HCT116 (cell line): ENCODE results near the gene C6orf62. TPM values are rescaled to one million over a fixed set of nuclear protein-coding genes. Genes with fewer than 3 reads are reported as not detected.
"Not testable (repeated sequence)": the region's sequence is repeated elsewhere in the genome, so short reads cannot be mapped to it uniquely, and the experiment has no call there.

Experiments
- ATAC-seq: fragments of 200-7000 bp; cut with Tn5 transposase; 2 replicates; pipeline ENCODE4 v1.9.1; 2020; ENCODE audit warnings: mild to moderate bottlenecking, moderate library complexity
- BruUV-seq: library from RNA; stranded (reverse); fragments of 400-500 nt; replicated peaks from 2 replicates; lab custom pipeline; 2021; lab: Mats Ljungman, UMichigan
- CTCF ChIA-PET: fragments of 300-600 bp; sonication (Branson Sonifier 250); formaldehyde crosslinking; loops from one replicate; lab custom pipeline; 2021; ENCODE audit warnings: antibody characterized with exemption; lab: Charles Lee
- POLR2A ChIA-PET: fragments of 300-600, 350-600 bp; sonication (Branson Sonifier 250); formaldehyde crosslinking; loops from one replicate; lab custom pipeline; 2021; ENCODE audit warnings: antibody characterized with exemption; lab: Charles Lee
- RAD21 ChIA-PET, 2 experiments: fragments of 300-600 bp; sonication (Branson Sonifier 250); formaldehyde crosslinking; loops; one replicate each; lab custom pipeline; 2023; ENCODE audit warnings: low total read pairs in 2 of 2; ENCODE audit not compliant: uncharacterized antibody in 2 of 2, unreplicated experiment in 2 of 2, low non-redundant PET in 1 of 2; lab: Charles Lee
- DNase-seq: peaks from one replicate; pipeline ENCODE4 v3.0.0-alpha.2; 2010; ENCODE audit warnings: low read depth, low spot score
- H2AFZ ChIP-seq: fragments of 200-600 bp; shearing (Covaris generic), sonication (generic); 2 replicates; pipeline ENCODE4 v1.6.1; 2017; ENCODE audit warnings: low read depth, mixed run types, mixed read lengths, antibody characterized with exemption, low read length; ENCODE audit not compliant: poor library complexity, severe bottlenecking
- H3K27ac ChIP-seq: 2 replicates; pipeline ENCODE4 v1.5.1; 2012; ENCODE audit warnings: low read depth, low read length
- H3K27me3 ChIP-seq: fragments of 200-600 bp; sonication (generic); 2 replicates; pipeline ENCODE4 v1.6.1; 2016; ENCODE audit warnings: mixed run types, low read length, mixed read lengths; ENCODE audit not compliant: insufficient read depth
- H3K36me3 ChIP-seq, 2 experiments: fragments of 200-500 bp in 1 of 2; fragments of 200-600 bp in 1 of 2; sonication (Bioruptor generic) in 1 of 2; sonication (generic) in 1 of 2; 2 replicates each; pipeline versions ENCODE4 v1.5.1 to v1.6.1; 2014 to 2016; ENCODE audit warnings: low read length in 2 of 2, inconsistent platforms in 1 of 2, mixed read lengths in 1 of 2, mixed run types in 1 of 2; ENCODE audit not compliant: insufficient read depth in 2 of 2, control insufficient read depth in 1 of 2
- H3K4me1 ChIP-seq, 2 experiments: fragments of 200-600 bp in 1 of 2; sonication (generic) in 1 of 2; 2 replicates each; pipeline versions ENCODE4 v1.5.1 to v1.6.1; 2012 to 2017; ENCODE audit warnings: low read length in 2 of 2, inconsistent platforms in 1 of 2, mild to moderate bottlenecking in 1 of 2, mixed read lengths in 1 of 2, mixed run types in 1 of 2, moderate library complexity in 1 of 2; ENCODE audit not compliant: insufficient read depth in 2 of 2, control insufficient read depth in 1 of 2
- H3K4me2 ChIP-seq: fragments of 200-600 bp; sonication (generic); 2 replicates; pipeline ENCODE4 v1.6.1; 2017; ENCODE audit warnings: mixed run types, low read length, mixed read lengths
- H3K4me3 ChIP-seq, 2 experiments: fragments of 200-600 bp in 1 of 2; sonication (generic) in 1 of 2; replicated peaks in 1 of 2; 2 replicates each; pipeline ENCODE4 v1.5.1; 2011 to 2016; ENCODE audit warnings: low read length in 2 of 2, control low read depth in 1 of 2, low read depth in 1 of 2, mild to moderate bottlenecking in 1 of 2, mixed read lengths in 1 of 2, mixed run types in 1 of 2
- H3K79me2 ChIP-seq: fragments of 200-600 bp; sonication (generic); 2 replicates; pipeline ENCODE4 v1.6.1; 2017; ENCODE audit warnings: mild to moderate bottlenecking, mixed run types, low read length, moderate library complexity, mixed read lengths; ENCODE audit not compliant: insufficient read depth
- H3K9ac ChIP-seq: fragments of 200-600 bp; sonication (generic); 2 replicates; pipeline ENCODE4 v1.6.1; 2016; ENCODE audit warnings: low read length, mixed read lengths
- H3K9me2 ChIP-seq: fragments of 200-600 bp; sonication (generic), shearing (Covaris generic); 2 replicates; pipeline ENCODE4 v1.6.1; 2017; ENCODE audit warnings: mixed run types, mild to moderate bottlenecking, moderate library complexity; ENCODE audit not compliant: insufficient read depth
- H3K9me3 ChIP-seq, 2 experiments: fragments of 200-500 bp in 1 of 2; fragments of 200-600 bp in 1 of 2; sonication (Bioruptor generic) in 1 of 2; sonication (generic) in 1 of 2; 2 replicates each; pipeline ENCODE4 v1.6.1; 2014 to 2017; ENCODE audit warnings: low read length in 2 of 2, mixed read lengths in 2 of 2, inconsistent platforms in 1 of 2, low read depth in 1 of 2, mild to moderate bottlenecking in 1 of 2, mixed run types in 1 of 2, moderate library complexity in 1 of 2; ENCODE audit not compliant: control insufficient read depth in 1 of 2, insufficient read depth in 1 of 2
- H4K20me1 ChIP-seq: fragments of 200-600 bp; sonication (generic), shearing (Covaris generic); 2 replicates; pipeline ENCODE4 v1.6.1; 2017; ENCODE audit warnings: mixed run types, mild to moderate bottlenecking, moderate library complexity; ENCODE audit not compliant: insufficient read depth
- ATF3 ChIP-seq: IDR thresholded peaks from 2 replicates; pipeline ENCODE4 v1.6.1; 2012
- EGR1 ChIP-seq: IDR thresholded peaks from 2 replicates; pipeline ENCODE4 v1.6.1; 2012; ENCODE audit warnings: low read depth
- EZH2 ChIP-seq: fragments of 200-600 bp; sonication (generic); IDR thresholded peaks from 2 replicates; pipeline ENCODE4 v1.6.1; 2017; ENCODE audit warnings: antibody characterized with exemption, mixed run types
- EZH2phosphoT487 ChIP-seq: fragments of 200-600 bp; IDR thresholded peaks from 2 replicates; pipeline ENCODE4 v1.6.1; 2018; ENCODE audit warnings: antibody characterized with exemption, borderline replicate concordance
- REST ChIP-seq: IDR thresholded peaks from 2 replicates; pipeline ENCODE4 v1.6.1; 2012; ENCODE audit warnings: low read depth
- SP1 ChIP-seq: IDR thresholded peaks from 2 replicates; pipeline ENCODE4 v1.6.1; 2012; ENCODE audit warnings: low read depth
- SRF ChIP-seq: IDR thresholded peaks from 2 replicates; pipeline ENCODE4 v1.6.1; 2012; ENCODE audit warnings: low read depth
- YY1 ChIP-seq: IDR thresholded peaks from 2 replicates; pipeline ENCODE4 v1.6.1; 2011; ENCODE audit warnings: low read length, low read depth, moderate library complexity, mild to moderate bottlenecking; ENCODE audit not compliant: insufficient replicate concordance; ENCODE audit errors: extremely low read depth
- intact Hi-C: fragments of 100-400 bp; cut with micrococcal nuclease; formaldehyde crosslinking; loops from 2 replicates; pipeline ENCODE4 v1.10.0; 2022
- total RNA-seq: library from RNA; stranded (reverse); gene quantifications from one replicate; pipeline ENCODE4 v1.2.1, GENCODE V29; 2021; ENCODE audit not compliant: unreplicated experiment

The C6orf62 gene
- total RNA-seq, 1 experiment from 2014 or later = 103 TPM

GRCh38 chr6:24672620-24673182, 46.3 kb downstream of the C6orf62 start:
- DNase-seq (no peak), ATAC-seq (no peak)
- Histone ChIP-seq H3K9ac (no peak overlapping the region), H3K4me2 (no peak overlapping the region), H4K20me1 (no peaks in the 10 kb centered on the region), H3K36me3 (no peaks in the 10 kb centered on the region), H3K79me2 (peaks cover 5% of the 10 kb centered on the region; the same call in 1 of the 2 replicates), H3K4me1 (peaks cover 0 to 5% of the 10 kb centered on the region in 2 experiments; a peak in 2 of 4 replicates), H3K27me3 (no peaks in the 10 kb centered on the region), H3K27ac (no peak overlapping the region), H3K9me2 (no peaks in the 10 kb centered on the region), H3K9me3 (peaks cover 9 to 10% of the 10 kb centered on the region in 2 experiments; a peak in 2 of 4 replicates), H3K4me3 (no peak overlapping the region), H2AFZ (no peak overlapping the region)
- RAD21 ChIA-PET = no interaction called here
- CTCF ChIA-PET = no interaction called here
- intact Hi-C loops = no loop called here
- TF ChIP-seq YY1 (no peak), EGR1 (no peak), ATF3 (no peak), SP1 (no peak), SRF (no peak), EZH2phosphoT487 (no peak), REST (no peak), EZH2 (no peak)
- POLR2A ChIA-PET = no interaction called here
- BruUV-seq = no TSS peak

- ATAC-seq, H4K20me1 ChIP-seq: not testable (repeated sequence)
Observed at GRCh38 chr6:24671077-24671476, 47.9 kb downstream of the C6orf62 start.

GRCh38 chr6:24670492-24670891, 48.5 kb downstream of the C6orf62 start:
- H3K9me2 ChIP-seq, H3K36me3 ChIP-seq, H3K9ac ChIP-seq, DNase-seq, H3K4me2 ChIP-seq, H3K27me3 ChIP-seq, H2AFZ ChIP-seq, CTCF ChIA-PET, BruUV-seq, ATAC-seq, H4K20me1 ChIP-seq, H3K27ac ChIP-seq, H3K4me3 ChIP-seq, POLR2A ChIA-PET, intact Hi-C loops, RAD21 ChIA-PET: not testable (repeated sequence)
- Histone ChIP-seq H3K79me2 (peaks cover 19% of the 10 kb centered on the region), H3K9me3 (peaks cover 9 to 10% of the 10 kb centered on the region in 2 experiments; a peak in 2 of 4 replicates), H3K4me1 (peaks cover 1 to 12% of the 10 kb centered on the region in 2 experiments; a peak in 3 of 4 replicates)

More at GRCh38 chr6:24671077-24671476, 47.9 kb downstream of the C6orf62 start:
- Histone ChIP-seq H3K79me2 (peaks cover 13% of the 10 kb centered on the region), H3K9me3 (peaks cover 9 to 10% of the 10 kb centered on the region in 2 experiments; a peak in 2 of 4 replicates)
- DNase-seq, H3K9me2 ChIP-seq, intact Hi-C loops, H3K27me3 ChIP-seq, H2AFZ ChIP-seq, RAD21 ChIA-PET, POLR2A ChIA-PET, H3K4me2 ChIP-seq, CTCF ChIA-PET, H3K4me3 ChIP-seq, BruUV-seq, H3K27ac ChIP-seq, H3K4me1 ChIP-seq, H3K9ac ChIP-seq, H3K36me3 ChIP-seq: not testable (repeated sequence)
